ENCODE data around the gene DPH5. TPM values are rescaled to one million over a fixed set of nuclear protein-coding genes. Genes with fewer than 3 reads are reported as not detected.

Gene DPH5
- total RNA-seq, 2 donors from 2014 or later = 20.1 to 32.4 TPM

DNA sequence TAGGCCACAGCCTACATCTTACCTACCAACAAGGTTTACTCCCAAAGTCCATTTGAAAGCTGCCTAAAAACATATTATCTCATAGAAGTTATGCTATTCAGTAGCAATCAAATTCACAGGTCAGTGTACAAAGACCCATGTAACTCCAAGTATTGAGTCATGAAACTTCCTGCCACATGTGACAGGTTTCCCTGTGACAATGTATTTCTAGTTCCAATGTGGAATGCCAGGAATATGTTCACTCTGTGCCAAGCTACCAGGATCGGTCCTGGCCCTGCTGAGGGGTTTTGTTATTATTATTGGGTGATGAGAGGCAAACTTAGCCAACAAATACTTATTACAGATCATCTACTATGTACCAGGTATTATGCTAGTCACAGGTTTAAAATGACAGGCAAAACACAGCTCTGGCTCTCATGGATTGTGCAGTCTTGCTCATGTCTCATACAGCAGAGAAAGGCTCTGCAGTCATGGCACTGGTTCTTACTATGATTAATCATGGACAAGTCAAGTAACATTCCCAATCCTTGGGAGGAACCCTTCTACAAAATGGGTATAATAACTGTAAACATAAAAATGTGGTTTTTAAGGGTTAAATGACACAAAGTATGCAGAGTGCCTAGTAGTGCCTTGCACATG lies 22.5 kb downstream of the DPH5 start:
- DNase-seq = no peak
- no peak overlapping the region for H3K4me3 ChIP-seq
- H3K9ac ChIP-seq (ENCODE audit: low read depth in 2 of 2, low read length in 2 of 2) = no peak overlapping the region
- TF ChIP-seq, protein P1, sequence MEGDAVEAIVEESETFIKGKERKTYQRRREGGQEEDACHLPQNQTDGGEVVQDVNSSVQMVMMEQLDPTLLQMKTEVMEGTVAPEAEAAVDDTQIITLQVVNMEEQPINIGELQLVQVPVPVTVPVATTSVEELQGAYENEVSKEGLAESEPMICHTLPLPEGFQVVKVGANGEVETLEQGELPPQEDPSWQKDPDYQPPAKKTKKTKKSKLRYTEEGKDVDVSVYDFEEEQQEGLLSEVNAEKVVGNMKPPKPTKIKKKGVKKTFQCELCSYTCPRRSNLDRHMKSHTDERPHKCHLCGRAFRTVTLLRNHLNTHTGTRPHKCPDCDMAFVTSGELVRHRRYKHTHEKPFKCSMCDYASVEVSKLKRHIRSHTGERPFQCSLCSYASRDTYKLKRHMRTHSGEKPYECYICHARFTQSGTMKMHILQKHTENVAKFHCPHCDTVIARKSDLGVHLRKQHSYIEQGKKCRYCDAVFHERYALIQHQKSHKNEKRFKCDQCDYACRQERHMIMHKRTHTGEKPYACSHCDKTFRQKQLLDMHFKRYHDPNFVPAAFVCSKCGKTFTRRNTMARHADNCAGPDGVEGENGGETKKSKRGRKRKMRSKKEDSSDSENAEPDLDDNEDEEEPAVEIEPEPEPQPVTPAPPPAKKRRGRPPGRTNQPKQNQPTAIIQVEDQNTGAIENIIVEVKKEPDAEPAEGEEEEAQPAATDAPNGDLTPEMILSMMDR (IDR thresholded peaks at IDR 0.05) = no peak
- no peaks in the 10 kb centered on the region for H3K36me3 ChIP-seq
- H3K27me3 ChIP-seq = no peaks in the 10 kb centered on the region
- no peak overlapping the region for H3K27ac ChIP-seq
- intact Hi-C loops (cut with DNase I) = no loop called here
- H3K9me3 ChIP-seq = no peaks in the 10 kb centered on the region
- H3K4me1 ChIP-seq = no peaks in the 10 kb centered on the region

DNA sequence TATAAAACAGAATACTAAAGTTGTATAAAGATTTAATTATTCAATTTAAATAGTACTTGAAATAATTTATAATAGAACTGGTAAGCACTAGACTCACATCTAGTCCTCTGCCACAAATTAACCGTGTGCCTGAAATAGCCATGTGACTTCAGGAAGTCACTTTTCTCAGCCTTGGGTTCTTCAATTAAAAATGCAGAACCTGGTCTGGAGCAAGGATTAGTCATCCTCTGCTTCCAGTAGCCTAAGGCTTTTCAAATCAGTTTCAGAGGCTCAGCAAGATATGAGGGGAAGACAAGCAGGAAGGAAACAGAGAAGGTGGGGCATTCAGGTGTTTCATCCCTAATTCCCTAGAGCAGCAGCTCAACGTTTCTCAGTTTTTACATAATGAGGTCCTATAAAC lies 23.0 kb downstream of the DPH5 start:
- Histone ChIP-seq H3K9ac (ENCODE audit: low read depth in 2 of 2, low read length in 2 of 2) (no peak overlapping the region), H3K36me3 (no peaks in the 10 kb centered on the region), H3K27me3 (no peaks in the 10 kb centered on the region), H3K4me1 (no peaks in the 10 kb centered on the region), H3K4me3 (no peak overlapping the region), H3K9me3 (no peaks in the 10 kb centered on the region), H3K27ac (no peak overlapping the region)
- DNase-seq = no peak
- intact Hi-C loops (cut with DNase I) = no loop called here
- TF ChIP-seq, protein P1 (IDR thresholded peaks at IDR 0.05) = no peak

- Histone ChIP-seq H3K9ac (ENCODE audit: low read depth in 2 of 2, low read length in 2 of 2) (no peak overlapping the region), H3K36me3 (no peaks in the 10 kb centered on the region), H3K9me3 (no peaks in the 10 kb centered on the region), H3K4me3 (no peak overlapping the region), H3K27ac (no peak overlapping the region), H3K27me3 (no peaks in the 10 kb centered on the region), H3K4me1 (no peaks in the 10 kb centered on the region)
- intact Hi-C loops (cut with DNase I) = no loop called here
- no peak for DNase-seq
- TF ChIP-seq, protein P1 (IDR thresholded peaks at IDR 0.05) = no peak
Measured at GRCh38 chr1:101000131-101000873, 25.3 kb downstream of the DPH5 start.

GRCh38 chr1:100998426-100998825 lies 27.2 kb downstream of the DPH5 start:
- Histone ChIP-seq H3K27ac (no peak overlapping the region), H3K36me3 (no peaks in the 10 kb centered on the region), H3K9ac (ENCODE audit: low read depth in 2 of 2, low read length in 2 of 2) (no peak overlapping the region), H3K9me3 (no peaks in the 10 kb centered on the region), H3K4me3 (no peak overlapping the region), H3K27me3 (no peaks in the 10 kb centered on the region), H3K4me1 (no peaks in the 10 kb centered on the region)
- intact Hi-C loops (cut with DNase I) = no loop called here
- DNase-seq = no peak
- TF ChIP-seq, protein P1 (IDR thresholded peaks at IDR 0.05) = no peak

DNA sequence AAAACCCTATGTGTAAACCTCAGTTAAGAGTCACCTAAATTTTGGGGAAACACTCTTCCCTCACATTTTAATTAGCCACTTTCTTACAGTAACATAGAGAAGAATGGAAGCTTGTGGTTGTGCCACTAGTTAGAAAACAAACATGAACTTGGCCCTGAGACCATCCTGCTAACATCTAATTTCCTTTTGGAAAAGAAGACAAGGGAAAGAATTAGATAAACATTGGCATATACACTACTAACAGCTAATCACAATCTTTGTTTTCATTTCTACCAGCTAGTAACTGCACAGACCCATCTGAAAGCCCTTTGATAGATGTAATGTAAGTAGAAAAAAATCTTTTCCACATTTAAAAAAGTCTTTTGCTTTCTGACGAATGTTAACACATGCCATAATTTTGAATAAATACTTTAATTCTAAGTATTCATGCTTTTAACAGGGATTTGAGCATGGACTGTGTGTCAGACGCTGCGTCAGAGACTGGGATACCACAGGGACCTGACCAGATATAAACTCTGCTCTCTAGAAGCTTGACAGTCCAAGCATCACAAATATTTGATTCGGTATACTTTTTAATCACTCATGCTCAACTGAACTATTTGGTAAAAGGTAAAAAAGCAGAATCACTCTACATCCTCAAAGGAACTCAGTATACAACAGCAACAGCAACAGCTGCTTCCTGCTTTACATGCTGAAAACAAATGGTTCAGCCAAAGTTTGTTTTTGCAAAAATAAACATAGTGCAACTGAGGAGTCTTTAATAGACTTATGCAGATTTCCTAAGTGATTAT lies 30.2 kb downstream of the DPH5 start:
- Histone ChIP-seq H3K27ac (peak overlapping the region; percentile 23), H3K9ac (ENCODE audit: low read depth in 2 of 2, low read length in 2 of 2) (no peak overlapping the region), H3K4me1 (no peaks in the 10 kb centered on the region), H3K9me3 (no peaks in the 10 kb centered on the region), H3K4me3 (no peak overlapping the region), H3K36me3 (no peaks in the 10 kb centered on the region), H3K27me3 (no peaks in the 10 kb centered on the region)
- intact Hi-C loops (cut with DNase I) = no loop called here
- TF ChIP-seq, protein P1 (IDR thresholded peaks at IDR 0.05) = no peak
- DNase-seq = no peak

Data from colonic mucosa (tissue), 4 donors.